Gastroesophageal sphincter (tissue), 4 donors: ENCODE results near the gene BAHCC1. TPM values are rescaled to one million over a fixed set of nuclear protein-coding genes. Genes with fewer than 3 reads are reported as not detected.

Experiments
- ATAC-seq: fragments of 150-250 bp; one replicate; pipeline ENCODE4 v1.9.1; 2016; ENCODE audit warnings: mild to moderate bottlenecking, moderate library complexity
- H3K27ac ChIP-seq, 4 donors: fragments of 200-600 bp; sonication (generic) in 3 of 4; 1 replicate in 3 of 4; 2 replicates in 1 of 4; pipeline ENCODE4 v1.5.1; 2016 to 2019
- H3K27me3 ChIP-seq: fragments of 200-600 bp; sonication (generic); one replicate; pipeline ENCODE4 v1.5.1; 2019
- H3K36me3 ChIP-seq, 2 donors: fragments of 200-600 bp; sonication (generic); one replicate each; pipeline ENCODE4 v1.5.1; 2019; ENCODE audit warnings: control low read depth in 1 of 2
- H3K4me1 ChIP-seq, 3 donors: fragments of 200-600 bp; sonication (generic); 1 replicate in 2 of 3; 2 replicates in 1 of 3; pipeline ENCODE4 v1.5.1; 2016 to 2019; ENCODE audit warnings: control low read depth in 2 of 3
- H3K4me3 ChIP-seq, 2 donors: fragments of 200-600 bp; sonication (generic); one replicate each; pipeline ENCODE4 v1.5.1; 2019; ENCODE audit warnings: mild to moderate bottlenecking in 1 of 2, moderate library complexity in 1 of 2
- H3K9me3 ChIP-seq, 3 donors: fragments of 200-600 bp; sonication (generic); one replicate each; pipeline ENCODE4 v1.5.1; 2017 to 2019; ENCODE audit warnings: control low read depth in 2 of 3
- EP300 ChIP-seq: sonication (generic); formaldehyde crosslinking; IDR thresholded peaks from one replicate; pipeline ENCODE4 v1.6.1; 2017; ENCODE audit warnings: antibody characterized with exemption, mild to moderate bottlenecking
- POLR2A ChIP-seq, 2 donors: fragments of 450-650 bp; IDR thresholded peaks; one replicate each; pipeline ENCODE4 v1.6.1; 2017; ENCODE audit warnings: antibody characterized with exemption in 2 of 2, mild to moderate bottlenecking in 2 of 2, moderate library complexity in 1 of 2
- POLR2AphosphoS5 ChIP-seq: sonication (generic); formaldehyde crosslinking; IDR thresholded peaks from one replicate; pipeline ENCODE4 v1.6.1; 2017; ENCODE audit warnings: antibody characterized with exemption
- WGBS, 2 donors: methylation state at CpG; one replicate each; pipeline ENCODE4 v1.1.5; 2018; ENCODE audit warnings: low coverage in 1 of 2; 5-methylcytosine and 5-hydroxymethylcytosine counted together
- total RNA-seq, 4 donors: library from RNA; depleted of rRNA; stranded (reverse); fragments of >200 nt; gene quantifications; one replicate each; pipeline ENCODE4 v1.1.0, GENCODE V29; 2016
- TF ChIP-seq, protein P1 (sequence below), 4 experiments: fragments of 200-600 bp in 2 of 4; fragments of 450-650 bp in 2 of 4; sonication (generic) in 1 of 4; IDR thresholded peaks; one replicate each; pipeline ENCODE4 v1.5.1; 2017 to 2019; ENCODE audit warnings: antibody characterized with exemption in 4 of 4, mild to moderate bottlenecking in 2 of 4, moderate library complexity in 2 of 4

BAHCC1 gene
- total RNA-seq, 4 donors from 2014 or later = 17.5 to 34.3 (median 19.5) TPM

DNA sequence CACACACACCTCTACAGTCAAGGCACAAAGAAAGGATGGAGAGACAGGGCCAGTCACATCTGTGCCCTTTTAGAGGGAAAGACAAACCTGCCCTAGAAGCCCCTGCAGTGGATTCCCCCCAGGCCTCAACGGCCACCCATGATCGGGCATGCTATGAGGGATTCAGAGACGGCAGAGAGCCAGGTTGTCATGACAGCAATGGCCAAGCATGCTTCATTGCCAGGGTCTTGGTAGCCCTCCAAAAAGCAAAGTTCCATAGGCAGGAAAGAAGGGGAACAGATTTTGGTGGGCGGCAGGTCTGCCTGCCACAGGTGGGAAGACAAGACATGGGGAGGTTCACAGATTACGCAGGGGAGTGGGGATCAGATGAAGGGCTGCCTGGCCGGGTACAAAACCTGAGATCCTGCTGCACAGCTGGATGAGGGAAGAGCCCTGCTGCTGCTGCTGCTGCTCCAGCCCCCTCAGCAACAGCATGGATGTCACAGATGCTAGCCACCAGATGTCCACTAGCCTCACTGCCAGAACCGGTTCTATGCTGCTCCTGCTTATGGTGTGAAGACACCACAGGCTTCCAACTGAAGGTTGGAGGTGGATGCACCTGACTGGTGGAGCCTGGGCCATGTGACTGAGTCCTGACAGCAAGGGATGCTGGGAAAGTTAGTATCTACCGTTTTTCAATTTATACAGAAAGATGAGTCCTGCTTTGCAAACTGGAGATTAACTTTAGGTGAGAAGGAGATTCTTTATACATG lies 99.5 kb downstream of the BAHCC1 start:
- no peak overlapping the region for H3K27ac ChIP-seq
- H3K9me3 ChIP-seq = no peaks in the 10 kb centered on the region
- no peaks in the 10 kb centered on the region for H3K36me3 ChIP-seq
- TF ChIP-seq, protein P1, sequence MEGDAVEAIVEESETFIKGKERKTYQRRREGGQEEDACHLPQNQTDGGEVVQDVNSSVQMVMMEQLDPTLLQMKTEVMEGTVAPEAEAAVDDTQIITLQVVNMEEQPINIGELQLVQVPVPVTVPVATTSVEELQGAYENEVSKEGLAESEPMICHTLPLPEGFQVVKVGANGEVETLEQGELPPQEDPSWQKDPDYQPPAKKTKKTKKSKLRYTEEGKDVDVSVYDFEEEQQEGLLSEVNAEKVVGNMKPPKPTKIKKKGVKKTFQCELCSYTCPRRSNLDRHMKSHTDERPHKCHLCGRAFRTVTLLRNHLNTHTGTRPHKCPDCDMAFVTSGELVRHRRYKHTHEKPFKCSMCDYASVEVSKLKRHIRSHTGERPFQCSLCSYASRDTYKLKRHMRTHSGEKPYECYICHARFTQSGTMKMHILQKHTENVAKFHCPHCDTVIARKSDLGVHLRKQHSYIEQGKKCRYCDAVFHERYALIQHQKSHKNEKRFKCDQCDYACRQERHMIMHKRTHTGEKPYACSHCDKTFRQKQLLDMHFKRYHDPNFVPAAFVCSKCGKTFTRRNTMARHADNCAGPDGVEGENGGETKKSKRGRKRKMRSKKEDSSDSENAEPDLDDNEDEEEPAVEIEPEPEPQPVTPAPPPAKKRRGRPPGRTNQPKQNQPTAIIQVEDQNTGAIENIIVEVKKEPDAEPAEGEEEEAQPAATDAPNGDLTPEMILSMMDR (IDR thresholded peaks at IDR 0.05) = no peak
- TF ChIP-seq POLR2A (IDR thresholded peaks at IDR 0.05) (no peak), POLR2AphosphoS5 (no peak), EP300 (no peak)
- 20 to 26% methylated on average over 2 to 4 of the region's 8 CpGs for WGBS, 2 donors
- peaks cover 0 to 7% (median 0%) of the 10 kb centered on the region in 3 donors for H3K4me1 ChIP-seq
- peaks cover 4% of the 10 kb centered on the region for H3K27me3 ChIP-seq
- H3K4me3 ChIP-seq = no peak overlapping the region
- no peak for ATAC-seq

DNA sequence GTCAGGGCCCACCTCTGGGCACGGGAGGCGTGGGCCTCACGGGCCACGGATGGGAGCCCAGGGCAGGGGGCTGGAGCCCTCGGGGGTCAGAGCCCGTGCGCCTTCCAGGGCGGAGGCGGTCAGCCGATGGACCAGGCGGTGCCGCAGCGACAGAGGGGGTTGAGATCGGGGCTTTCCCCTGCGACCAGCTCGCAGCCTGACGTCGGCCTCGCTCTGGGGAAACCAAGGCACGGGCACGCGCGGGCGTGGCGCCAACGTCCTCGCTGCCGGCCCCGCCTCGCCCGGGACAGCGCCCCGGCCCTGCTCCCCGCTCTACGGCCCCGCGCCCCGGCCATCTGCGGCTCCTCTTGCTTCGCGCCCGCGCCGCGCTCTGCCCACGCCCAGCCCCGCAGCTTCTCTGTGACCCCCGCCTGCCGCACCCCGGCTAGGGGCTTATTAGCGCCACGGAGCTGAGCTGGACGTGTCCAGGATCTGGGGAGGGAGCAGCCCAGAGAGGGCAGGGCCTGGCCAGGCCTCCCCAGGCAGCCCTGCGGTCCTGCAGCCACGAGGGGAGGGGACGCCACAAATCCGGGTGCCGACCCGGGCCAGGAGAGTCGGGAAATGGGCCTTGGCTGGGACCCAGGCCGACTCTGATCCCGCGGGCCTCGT lies 103.8 kb downstream of the BAHCC1 start:
- no CpG with 5 or more reads among the region's 64 CpGs for WGBS, 2 donors
- TF ChIP-seq POLR2A (IDR thresholded peaks at IDR 0.05) (no peak), EP300 (no peak)
- H3K4me3 ChIP-seq = no peak overlapping the region
- no peaks in the 10 kb centered on the region for H3K36me3 ChIP-seq
- no peaks in the 10 kb centered on the region for H3K9me3 ChIP-seq
- no peaks in the 10 kb centered on the region for H3K27me3 ChIP-seq
- no peaks in the 10 kb centered on the region for H3K4me1 ChIP-seq
- no peak for ATAC-seq
- no peak overlapping the region for H3K27ac ChIP-seq

DNA sequence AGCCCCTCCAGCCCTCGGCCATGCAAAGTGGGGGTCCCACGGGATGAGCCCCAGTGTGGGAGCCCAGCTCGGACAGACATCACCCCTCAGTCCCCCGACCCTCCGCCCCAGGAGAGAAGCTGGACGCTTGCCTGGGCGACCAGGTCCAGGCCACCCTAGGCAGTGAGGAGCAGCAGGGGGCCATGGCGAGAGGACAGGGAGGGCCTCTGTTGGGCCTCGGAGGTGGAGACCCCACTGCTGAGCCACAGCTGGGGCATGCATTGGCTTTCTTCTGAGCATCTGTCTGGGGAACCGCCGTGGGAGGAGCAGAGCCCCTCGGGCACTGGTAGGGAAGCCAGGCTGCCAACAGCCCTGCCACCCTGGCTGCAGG lies 104.3 kb downstream of the BAHCC1 start:
- no peak for TF ChIP-seq POLR2A (IDR thresholded peaks at IDR 0.05)
- TF ChIP-seq POLR2AphosphoS5 = no peak
- no peak for TF ChIP-seq EP300
- TF ChIP-seq, protein P1 (IDR thresholded peaks at IDR 0.05) = no peak
- H3K4me3 ChIP-seq = no peak overlapping the region
- no CpG with 5 or more reads among the region's 12 CpGs for WGBS, 2 donors
- no peaks in the 10 kb centered on the region for H3K9me3 ChIP-seq
- H3K27ac ChIP-seq = no peak overlapping the region
- no peaks in the 10 kb centered on the region for H3K27me3 ChIP-seq
- H3K4me1 ChIP-seq = no peaks in the 10 kb centered on the region
- ATAC-seq = no peak
- no peaks in the 10 kb centered on the region for H3K36me3 ChIP-seq

DNA sequence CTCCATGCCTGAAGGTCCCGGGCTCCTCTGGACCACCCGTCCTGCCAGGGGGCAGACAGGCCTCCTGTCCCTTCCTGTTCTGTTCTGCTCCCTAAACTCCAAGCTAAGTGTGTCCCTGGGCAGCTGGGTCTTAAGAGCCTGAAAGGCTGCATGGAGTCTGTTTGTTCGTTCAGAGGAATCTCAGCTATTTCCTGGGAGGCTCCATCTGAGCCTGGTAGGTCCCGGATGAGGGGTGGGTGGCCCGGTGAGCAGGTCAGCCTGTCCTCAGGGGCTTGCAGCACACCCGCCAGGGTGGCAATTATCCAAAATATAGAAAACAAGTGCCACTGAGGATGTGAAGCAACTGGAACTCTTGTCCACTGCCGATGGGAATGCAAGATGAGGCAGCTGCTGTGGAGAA lies 104.8 kb downstream of the BAHCC1 start:
- Histone ChIP-seq H3K4me3 (no peak overlapping the region), H3K27ac (no peak overlapping the region), H3K36me3 (no peaks in the 10 kb centered on the region), H3K9me3 (no peaks in the 10 kb centered on the region), H3K4me1 (no peaks in the 10 kb centered on the region), H3K27me3 (no peaks in the 10 kb centered on the region)
- 90% methylated on average over 1 of the region's 7 CpGs; no CpG with 5 or more reads in 1 of the 2 donors for WGBS, 2 donors
- ATAC-seq = no peak
- TF ChIP-seq POLR2A (IDR thresholded peaks at IDR 0.05) (no peak), POLR2AphosphoS5 (no peak), EP300 (no peak)
- TF ChIP-seq, protein P1 (IDR thresholded peaks at IDR 0.05) = no peak

DNA sequence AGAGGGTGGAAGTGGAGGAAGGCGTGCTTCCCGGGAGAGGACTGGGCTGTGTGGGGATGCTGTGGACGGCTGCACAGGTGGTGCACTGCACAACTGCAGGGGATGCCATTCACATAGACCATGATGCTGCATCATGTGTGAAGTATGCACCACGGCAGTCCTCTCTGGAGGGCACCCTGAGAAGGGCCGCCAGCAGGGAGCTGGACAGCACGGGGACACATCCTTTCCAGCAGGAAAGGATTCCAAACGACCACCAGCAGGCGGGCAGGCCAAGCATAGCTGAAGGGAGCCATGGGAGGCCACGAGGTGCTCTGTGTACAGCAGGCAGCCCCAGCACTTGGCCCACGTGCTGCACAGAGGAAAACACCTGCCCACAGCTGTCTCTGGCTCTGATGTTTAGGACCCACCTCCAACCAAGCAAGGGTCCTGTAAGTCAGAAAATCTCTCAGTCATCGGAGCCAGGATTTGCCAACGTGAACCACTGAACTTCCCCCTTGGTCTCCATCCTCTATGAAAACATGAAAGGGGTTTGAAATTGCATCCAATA lies 107.3 kb downstream of the BAHCC1 start:
- Histone ChIP-seq H3K27ac (no peak overlapping the region), H3K27me3 (no peaks in the 10 kb centered on the region), H3K9me3 (no peaks in the 10 kb centered on the region), H3K36me3 (no peaks in the 10 kb centered on the region), H3K4me3 (no peak overlapping the region), H3K4me1 (no peaks in the 10 kb centered on the region)
- 63 to 74% methylated on average over 6 of the region's 12 CpGs for WGBS, 2 donors
- ATAC-seq = no peak
- TF ChIP-seq, protein P1 (IDR thresholded peaks at IDR 0.05) = no peak
- no peak for TF ChIP-seq POLR2A (IDR thresholded peaks at IDR 0.05)
- no peak for TF ChIP-seq EP300
- no peak for TF ChIP-seq POLR2AphosphoS5
